Adrenal gland (tissue), 12 donors: ENCODE data around the gene PPM1A. TPM values are rescaled to one million over a fixed set of nuclear protein-coding genes. Genes with fewer than 3 reads are reported as not detected.
"Not testable (repeated sequence)": the region's sequence is repeated elsewhere in the genome, so short reads cannot be mapped to it uniquely, and the experiment has no call there.

Source experiments
- DNase-seq, 7 donors: peaks; one replicate each; pipeline ENCODE4 v3.0.0-alpha.2; 2019 to 2020
- H3K27ac ChIP-seq, 5 donors: fragments of 200-600 bp; sonication (generic) in 4 of 5; 1 replicate in 3 of 5; 2 replicates in 2 of 5; pipeline versions ENCODE4 v1.5.1 to v1.8.0; 2016 to 2020; ENCODE audit warnings: mild to moderate bottlenecking in 1 of 5
- H3K27me3 ChIP-seq: fragments of 200-600 bp; 2 replicates; pipeline ENCODE4 v1.8.0; 2021
- H3K36me3 ChIP-seq, 2 donors: fragments of 200-600 bp; replicated peaks in 1 of 2; 1 replicate in 1 of 2; 2 replicates in 1 of 2; pipeline versions ENCODE4 v1.5.1 to v1.8.0; 2018 to 2022
- H3K4me1 ChIP-seq, 2 donors: fragments of 200-600 bp; replicated peaks in 1 of 2; 1 replicate in 1 of 2; 2 replicates in 1 of 2; pipeline versions ENCODE4 v1.5.1 to v1.8.0; 2018 to 2021
- H3K4me3 ChIP-seq, 4 donors: fragments of 200-600 bp; sonication (generic) in 3 of 4; one replicate each; pipeline ENCODE4 v1.5.1; 2016 to 2018
- H3K9me3 ChIP-seq, 3 donors: fragments of 200-600 bp; sonication (generic) in 1 of 3; replicated peaks in 1 of 3; 1 replicate in 2 of 3; 2 replicates in 1 of 3; pipeline versions ENCODE4 v1.5.1 to v1.8.0; 2016 to 2021
- CTCF ChIP-seq, 6 experiments: fragments of 450-650 bp in 4 of 6; fragments of 200-600 bp in 2 of 6; sonication (generic) in 1 of 6; IDR thresholded peaks; 1 replicate in 5 of 6; 2 replicates in 1 of 6; pipeline versions ENCODE4 v1.5.1 to v1.8.0; 2016 to 2021; ENCODE audit warnings: antibody characterized with exemption in 6 of 6, mild to moderate bottlenecking in 2 of 6, moderate library complexity in 1 of 6
- POLR2A ChIP-seq, 2 donors: fragments of 450-650 bp; IDR thresholded peaks; one replicate each; pipeline ENCODE4 v1.6.1; 2017; ENCODE audit warnings: antibody characterized with exemption in 2 of 2, mild to moderate bottlenecking in 2 of 2, moderate library complexity in 1 of 2
- WGBS, 4 donors: extraction: QIAGEN DNeasy Blood & Tissue Kit in 2 of 4; methylation state at CpG; one replicate each; pipeline versions ENCODE4 v1.1.5 to v1.1.7; 2013 to 2017; 5-methylcytosine and 5-hydroxymethylcytosine counted together
- intact Hi-C, 2 donors: fragments of 100-400 bp; cut with DNase I; formaldehyde crosslinking; loops; one replicate each; pipeline versions ENCODE4 v1.14.1 to v1.15.0; 2022 to 2023
- polyA plus RNA-seq, 3 donors: library from polyadenylated mRNA; stranded (reverse); fragments of 200-250 nt in 2 of 3; fragments of 350-450 nt in 1 of 3; fragmentation: Illumina TruSeq in 1 of 3; extraction: RNeasy Lipid Tissue Mini Kit (QIAGEN cat#74804) in 1 of 3; gene quantifications; one replicate each; pipeline ENCODE4 v1.2.3, GENCODE V29; 2013 to 2014
- total RNA-seq, 9 donors: library from RNA; depleted of rRNA in 4 of 9; stranded (reverse); fragments of >200 nt in 4 of 9; fragments of 120-200 nt in 1 of 9; fragmentation: NEBNext Ultra II Directional in 1 of 9; extraction: Animal tissue kit (Norgen Biotek cat#: 25700) in 1 of 9; gene quantifications; one replicate each; pipeline versions ENCODE4 v1.1.0 to v1.2.4, GENCODE V29; 2013 to 2023
- donor health status: healthy with polysubstance abuse.
- donor health status: Bipolar disorder and iron deficiency.
- donor health status: DM: yes; HTN: yes; CAD: no.
- donor health status: DM: no; HTN: no; CAD: no.
- donor health status: DM: no; HTN: no; CAD: no.
- donor health status: DM: yes; HTN: yes; CAD: no.

PPM1A gene
- total and polyA plus RNA-seq, 12 donors: 19.1 to 56.5 (median 34.2) TPM

GRCh38 chr14:60313093-60313492 is 64.1 kb downstream of the PPM1A start:
- H3K4me3 ChIP-seq: no peak overlapping the region
- H3K9me3 ChIP-seq: no peaks in the 10 kb centered on the region
- 66 to 79% (median 74%) methylated on average over 6 of the region's 6 CpGs for WGBS, 4 donors
- DNase-seq: no peak
- H3K27ac ChIP-seq: no peak overlapping the region
- intact Hi-C loops: no loop called here
- no peak for TF ChIP-seq POLR2A (IDR thresholded peaks at IDR 0.05)
- TF ChIP-seq CTCF (IDR thresholded peaks at IDR 0.05): no peak
- H3K36me3 ChIP-seq: no peaks in the 10 kb centered on the region
- H3K27me3 ChIP-seq: no peaks in the 10 kb centered on the region
- H3K4me1 ChIP-seq: peaks cover 0 to 5% of the 10 kb centered on the region in 2 donors

GRCh38 chr14:60315196-60315990 is 66.4 kb downstream of the PPM1A start:
- TF ChIP-seq CTCF (IDR thresholded peaks at IDR 0.05) (no peak), POLR2A (IDR thresholded peaks at IDR 0.05) (no peak)
- Histone ChIP-seq H3K27ac (no peak overlapping the region), H3K27me3 (no peaks in the 10 kb centered on the region), H3K36me3 (no peaks in the 10 kb centered on the region), H3K9me3 (no peaks in the 10 kb centered on the region), H3K4me3 (no peak overlapping the region), H3K4me1 (peaks cover 0 to 5% of the 10 kb centered on the region in 2 donors)
- no peak for DNase-seq
- 69 to 76% (median 74%) methylated on average over 8 of the region's 8 CpGs for WGBS, 4 donors
- intact Hi-C loops: no loop called here

GRCh38 chr14:60317609-60318008 is 68.6 kb downstream of the PPM1A start:
- Histone ChIP-seq H3K9me3 (no peaks in the 10 kb centered on the region), H3K27ac (no peak overlapping the region), H3K4me3 (no peak overlapping the region), H3K36me3 (no peaks in the 10 kb centered on the region), H3K27me3 (no peaks in the 10 kb centered on the region), H3K4me1 (no peaks in the 10 kb centered on the region)
- DNase-seq: no peak
- intact Hi-C loops: no loop called here
- WGBS, 4 donors: 68 to 75% (median 71%) methylated on average over 4 of the region's 4 CpGs
- TF ChIP-seq POLR2A (IDR thresholded peaks at IDR 0.05) (no peak), CTCF (IDR thresholded peaks at IDR 0.05) (no peak)

- H3K27me3 ChIP-seq, H3K9me3 ChIP-seq, H3K36me3 ChIP-seq, DNase-seq, H3K4me1 ChIP-seq, H3K4me3 ChIP-seq, H3K27ac ChIP-seq: not testable (repeated sequence)
- 87 to 95% (median 91%) methylated on average over 3 of the region's 3 CpGs for WGBS, 4 donors
- intact Hi-C loops: loop anchor here in 1 of 2 donors (10.0 kb wide), 1 partner anchor 66 kb away; no protein-coding TSS in a partner anchor
These were observed 71.8 kb downstream of the PPM1A start for GRCh38 chr14:60320860-60321259.
